GM19239 (cell line): Measurements from ENCODE around the gene PSMC5.
A peak's percentile ranks its signal among the peaks of the same experiment; 100 is the strongest.
"Not testable (repeated sequence)": the region's sequence is repeated elsewhere in the genome, so short reads cannot be mapped to it uniquely, and the experiment has no call there.

Source experiments
- DNase-seq: peaks from one replicate; pipeline ENCODE4 v3.0.0; 2011; ENCODE audit warnings: low spot score; ENCODE audit not compliant: insufficient read length
- FAIRE-seq: peaks from 2 replicates; lab custom pipeline; 2011; peaks lifted over from hg19 to GRCh38; lab: Jason Lieb, UNC

The PSMC5 gene

DNA sequence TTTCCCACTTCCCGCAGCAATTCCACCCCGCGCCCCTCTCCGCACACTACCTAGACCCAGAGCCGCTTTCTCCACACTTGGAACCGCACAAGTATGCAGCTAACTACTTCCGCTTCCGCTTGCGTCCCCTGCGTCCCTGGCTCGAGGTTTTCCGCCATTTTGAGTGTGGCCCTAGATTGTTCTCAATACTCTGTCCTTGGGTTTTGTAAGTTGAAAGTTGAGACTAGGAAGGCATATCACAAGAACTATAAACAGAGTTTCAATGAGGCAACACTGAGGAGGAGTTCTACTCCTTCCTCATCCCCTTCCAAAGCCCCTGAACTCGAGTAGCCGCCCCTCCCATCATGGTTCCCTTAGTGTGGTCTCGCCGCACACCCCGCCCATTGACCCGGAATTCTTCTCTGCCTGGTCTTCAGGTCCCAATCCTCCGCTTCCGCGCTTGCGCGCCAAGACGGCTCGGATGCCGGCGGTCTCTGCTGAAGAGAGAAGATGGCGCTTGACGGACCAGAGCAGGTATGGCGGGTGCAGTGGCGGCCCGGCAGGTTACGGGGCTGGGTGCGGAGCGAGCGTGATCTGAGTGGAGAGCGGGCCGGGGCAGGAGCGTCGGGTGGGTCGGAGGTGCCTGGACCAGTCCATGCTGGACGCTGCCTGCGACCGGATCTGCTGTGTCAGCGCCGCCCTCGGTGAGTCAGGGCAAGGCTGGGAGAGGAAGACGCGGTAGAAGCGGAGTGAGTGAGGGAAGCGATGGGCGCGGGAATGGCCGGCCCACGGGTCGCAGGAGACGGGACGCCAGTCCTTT, at the start of gene PSMC5, which contains the start of gene FTSJ3:
TSS of gene PSMC5 (plus strand) at position 430 of the 799 bp plus-strand sequence. CDS start at position 490, 60 bp downstream.
TSS of gene FTSJ3 (minus strand) at position 662 of the 799 bp plus-strand sequence. CDS start 761 bp downstream, outside the sequence.
- FAIRE-seq (peak; percentile 99), DNase-seq (peak; percentile 89)

DNA sequence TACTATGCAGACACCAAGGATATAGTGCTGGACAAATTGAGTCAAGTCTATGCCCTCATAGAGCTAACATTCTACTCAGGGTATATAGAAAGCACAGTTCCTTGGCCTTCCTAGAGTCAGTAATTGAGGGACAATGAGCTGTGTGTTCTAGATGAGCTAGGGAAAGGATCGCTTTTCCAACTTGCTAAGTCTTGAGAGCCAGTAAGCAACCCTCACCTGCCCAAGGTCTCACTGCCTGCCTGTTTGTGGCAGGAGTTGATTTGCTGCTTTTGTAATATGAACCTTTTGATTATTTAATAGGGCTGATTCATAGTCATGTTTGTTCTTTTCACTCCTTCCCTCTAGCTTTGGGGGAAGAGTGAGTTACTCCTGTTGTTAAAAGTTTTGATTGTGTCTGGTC, 46.7 kb upstream of the PSMC5 start:
- DNase-seq, result no peak
- FAIRE-seq, result no peak

DNA sequence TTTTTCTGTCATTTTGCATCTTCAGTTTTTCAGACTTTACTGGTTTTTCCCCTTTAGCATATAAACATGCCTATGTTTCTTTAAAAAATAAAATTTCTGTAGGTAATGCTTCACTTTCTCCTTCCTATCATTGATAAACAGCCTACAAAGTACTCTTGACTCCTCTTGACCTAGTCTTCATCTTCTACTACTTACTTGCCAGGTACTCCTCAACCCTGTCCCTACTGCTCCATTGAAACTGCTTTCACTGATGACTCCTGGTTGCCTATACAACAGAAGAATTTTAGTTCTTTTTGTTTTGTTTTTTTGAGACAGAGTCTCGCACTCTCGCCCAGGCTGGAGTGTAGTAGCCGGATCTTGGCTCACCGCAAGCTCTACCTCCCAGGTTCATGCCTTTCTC, 46.3 kb upstream of the PSMC5 start:
- DNase-seq (no peak), FAIRE-seq (no peak)

DNA sequence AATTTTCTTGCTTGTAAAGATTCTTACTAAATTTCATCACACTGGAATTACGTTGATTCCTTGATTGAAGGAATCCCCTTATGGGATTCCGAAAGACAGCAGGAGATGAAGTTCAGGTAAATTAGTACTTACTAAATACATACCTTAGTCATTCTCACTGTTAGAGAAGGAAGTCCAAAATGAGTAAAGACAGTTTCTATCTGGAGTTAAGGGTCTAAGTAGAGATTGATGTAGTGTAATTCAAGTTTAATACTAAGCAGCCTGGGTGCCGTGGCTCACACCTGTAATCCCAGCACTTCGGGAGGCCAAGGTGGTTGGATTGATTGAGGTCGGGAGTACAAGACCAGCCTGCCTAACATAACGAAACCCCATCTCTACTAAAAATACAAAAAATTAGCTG, 43.7 kb upstream of the PSMC5 start:
- DNase-seq (no peak), FAIRE-seq (no peak)

DNA sequence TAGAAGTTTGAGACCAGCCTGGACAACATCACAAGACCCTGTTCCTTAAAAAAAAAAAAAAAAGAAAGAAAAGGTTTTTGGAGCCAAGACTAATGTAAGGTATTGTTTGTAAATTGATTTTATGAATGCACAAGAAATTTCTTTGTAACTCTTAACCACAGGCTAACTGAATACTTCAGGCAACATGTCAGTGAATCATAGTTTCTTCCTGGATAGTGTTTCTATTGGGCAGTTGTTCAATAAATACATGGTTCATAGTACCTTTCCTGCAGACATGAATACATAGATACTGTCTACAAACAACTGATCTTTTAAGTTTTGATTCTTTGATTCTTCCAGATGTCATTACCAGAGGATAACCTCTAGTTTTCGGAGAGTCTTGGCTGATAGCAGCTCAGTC, 41.7 kb upstream of the PSMC5 start:
- DNase-seq, result no peak

DNA sequence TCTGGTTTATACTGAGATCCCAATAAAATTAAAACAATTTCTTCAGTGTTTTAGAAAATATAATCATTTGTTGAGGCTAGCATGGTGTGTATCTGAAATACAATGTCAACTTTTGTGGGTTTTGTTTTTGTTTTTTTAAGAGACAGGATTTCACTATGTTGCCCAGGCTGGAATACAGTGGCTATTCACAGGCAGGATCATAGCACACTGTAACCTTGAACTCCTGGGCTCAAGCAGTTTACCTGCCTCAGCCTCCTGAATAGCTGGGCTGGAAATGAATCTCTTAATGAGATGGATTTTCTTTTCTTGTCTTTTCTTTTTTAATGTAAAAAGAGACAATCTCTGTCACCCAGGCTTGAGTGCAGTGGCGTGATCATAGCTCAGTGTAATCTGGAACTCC, 41.1 kb upstream of the PSMC5 start:
- FAIRE-seq (no peak), DNase-seq (no peak)

More for the DNA sequence above, 41.7 kb upstream of the PSMC5 start:
- no peak for FAIRE-seq

DNA sequence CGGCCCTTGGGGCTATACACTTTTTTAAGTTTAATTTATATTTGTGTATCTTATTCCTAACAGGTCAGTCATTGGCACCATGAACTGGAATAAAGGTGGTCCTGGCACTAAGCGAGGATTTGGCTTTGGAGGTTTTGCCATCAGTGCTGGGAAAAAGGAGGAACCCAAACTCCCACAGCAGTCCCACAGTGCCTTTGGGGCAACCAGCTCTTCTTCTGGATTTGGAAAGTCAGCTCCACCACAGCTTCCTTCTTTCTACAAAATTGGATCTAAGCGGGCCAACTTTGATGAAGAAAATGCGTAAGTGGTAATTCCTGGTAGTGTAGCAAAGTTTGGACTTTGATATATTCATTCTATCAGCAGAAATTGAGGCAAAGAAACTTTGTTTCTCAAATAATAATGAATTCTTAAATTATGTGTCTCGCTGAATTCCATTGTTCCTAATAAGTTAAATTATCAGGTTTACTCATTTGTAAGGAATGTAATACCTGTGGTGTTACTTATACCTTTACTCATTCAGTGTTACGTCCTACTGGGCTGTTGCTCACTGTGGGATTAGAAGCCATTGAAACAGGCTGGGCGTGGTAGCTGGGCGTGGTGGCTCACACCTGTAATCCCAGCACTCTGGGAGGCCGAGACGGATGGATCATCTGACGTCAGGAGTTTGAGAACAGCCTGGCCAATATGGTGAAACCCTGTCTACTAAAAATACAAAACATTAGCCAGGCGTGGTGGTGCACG, 40.1 kb upstream of the PSMC5 start:
- no peak for FAIRE-seq

DNA sequence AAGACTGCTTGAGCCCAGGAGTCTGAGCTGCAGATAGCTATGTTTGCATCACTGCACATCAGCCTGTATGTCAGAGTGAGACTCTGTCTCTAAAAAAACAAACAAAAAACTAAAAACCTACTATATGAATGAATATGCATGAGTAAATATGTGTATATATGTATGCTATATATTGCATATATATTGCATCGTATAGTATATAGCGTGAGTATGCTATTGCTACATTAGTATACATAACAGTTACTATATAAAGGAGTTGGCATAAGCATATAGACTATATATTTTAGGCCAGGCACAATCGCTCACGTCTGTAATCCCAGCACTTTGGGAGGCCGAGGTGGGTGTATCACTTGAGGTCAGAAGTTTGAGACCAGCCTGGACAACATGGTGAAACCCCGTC, 37.2 kb upstream of the PSMC5 start:
- FAIRE-seq, result no peak

More for the DNA sequence above, 40.1 kb upstream of the PSMC5 start:
- DNase-seq, result no peak

DNA sequence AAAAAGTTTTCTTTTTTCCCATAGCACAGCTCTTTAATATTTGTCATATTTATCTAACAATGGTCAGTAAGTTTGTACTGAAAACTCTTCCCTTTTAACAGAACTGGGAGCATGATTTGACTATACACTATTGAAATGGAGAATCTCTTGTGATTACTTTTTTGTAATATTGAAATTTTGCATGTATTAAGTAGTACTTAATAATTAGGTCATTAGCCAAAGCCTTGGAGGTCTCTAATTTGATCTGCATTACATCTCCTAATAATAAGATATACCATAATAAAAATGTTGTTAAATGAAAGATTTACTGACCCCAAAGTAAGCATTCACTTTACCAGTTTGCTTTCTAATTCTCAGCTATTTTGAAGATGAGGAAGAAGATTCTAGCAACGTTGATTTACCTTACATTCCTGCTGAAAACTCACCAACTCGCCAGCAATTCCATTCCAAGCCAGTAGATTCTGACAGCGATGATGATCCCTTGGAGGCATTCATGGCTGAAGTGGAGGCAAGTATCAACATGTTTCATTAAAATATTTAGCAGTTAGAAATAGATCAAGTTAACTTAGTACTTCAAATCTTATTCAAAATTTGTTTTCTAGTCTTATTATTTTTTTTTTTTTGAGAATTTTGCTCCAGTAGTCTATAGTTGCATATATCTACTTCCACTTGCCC, 35.0 kb upstream of the PSMC5 start:
- FAIRE-seq (no peak), DNase-seq (no peak)

More for the DNA sequence above, 37.2 kb upstream of the PSMC5 start:
- DNase-seq, result no peak

DNA sequence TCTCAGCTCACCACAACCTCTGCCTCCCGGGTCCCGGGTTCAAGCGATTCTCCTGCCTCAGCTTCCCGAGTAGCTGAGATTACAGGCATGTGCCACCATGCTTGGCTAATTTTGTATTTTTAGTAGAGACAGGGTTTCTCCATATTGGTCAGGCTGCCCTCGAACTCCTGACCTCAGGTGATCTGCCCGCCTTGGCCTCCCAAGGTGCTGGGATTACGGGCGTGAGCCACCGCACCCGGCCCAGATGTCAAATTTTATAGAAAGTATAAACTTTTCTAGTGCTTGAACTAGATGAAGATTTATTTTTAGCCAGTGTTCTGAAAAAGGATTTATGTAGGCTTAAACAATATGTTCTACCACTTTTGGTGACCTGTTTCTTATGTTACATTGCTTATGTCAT, 30.9 kb upstream of the PSMC5 start:
- DNase-seq, FAIRE-seq: not testable (repeated sequence)

DNA sequence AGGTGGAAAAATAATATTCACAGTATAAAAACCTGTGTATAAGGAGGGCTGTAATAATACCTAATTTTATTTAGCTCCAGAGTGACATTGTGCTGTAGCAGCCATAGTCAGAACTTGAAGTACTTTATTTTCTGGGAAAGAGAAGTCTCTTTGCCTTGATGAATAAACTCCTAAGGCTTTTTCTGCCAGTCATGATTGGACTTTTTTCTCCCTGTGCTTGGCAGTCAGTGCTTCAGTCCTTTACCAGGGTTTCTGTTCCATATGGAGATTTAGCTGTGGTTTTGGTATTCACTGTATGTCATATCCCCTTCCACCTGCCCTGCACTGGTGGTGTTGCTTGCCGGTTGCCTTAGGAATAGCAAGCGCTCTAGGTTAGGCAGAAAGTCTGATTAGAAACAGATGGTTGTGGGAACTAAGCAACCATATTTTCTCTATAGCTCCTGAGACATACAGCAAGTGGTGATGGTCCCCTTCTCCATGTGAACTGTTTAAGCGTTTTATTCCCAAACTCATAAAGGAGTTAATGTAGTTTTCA, 28.6 kb upstream of the PSMC5 start:
- DNase-seq, result no peak
- FAIRE-seq, result no peak

DNA sequence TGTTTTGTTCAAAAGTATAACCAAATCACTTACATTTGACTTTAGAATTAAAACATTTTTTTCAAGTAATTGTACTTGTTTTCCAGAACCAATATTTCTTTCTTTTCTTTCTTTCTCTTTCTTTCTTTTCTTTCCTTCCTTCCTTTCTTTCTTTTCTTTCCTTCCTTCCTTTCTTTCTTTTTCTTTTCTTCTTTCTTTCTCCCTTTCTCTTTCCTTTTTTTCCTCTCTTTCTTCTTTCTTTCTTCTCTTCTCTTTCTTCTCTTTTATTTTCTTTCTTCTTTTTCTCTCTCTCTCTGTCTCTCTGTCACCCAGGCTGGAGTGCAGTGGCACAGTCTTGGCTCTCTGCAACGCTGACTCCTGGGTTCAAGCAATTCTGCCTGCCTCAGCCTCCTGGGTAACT, 26.4 kb upstream of the PSMC5 start:
- FAIRE-seq, result no peak
- no peak for DNase-seq

DNA sequence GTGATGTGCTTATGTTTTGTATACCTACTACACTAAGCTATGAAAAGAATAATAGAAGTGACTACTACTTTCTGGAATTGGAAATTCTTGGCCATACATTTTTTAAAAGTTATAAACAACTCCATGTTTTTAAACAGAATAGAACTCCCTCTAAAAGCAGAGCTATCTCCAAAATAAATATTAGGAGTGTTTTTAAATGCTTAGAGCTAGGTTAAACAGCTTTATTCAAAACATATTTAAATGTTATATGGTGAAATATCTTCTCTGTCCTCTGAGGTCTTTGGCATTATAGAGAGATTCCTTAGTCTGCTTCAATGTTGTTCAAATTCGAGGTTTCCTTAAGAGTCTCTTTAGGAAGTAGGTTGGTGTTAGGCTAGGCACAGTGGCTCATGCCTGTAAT, 22.9 kb upstream of the PSMC5 start:
- DNase-seq (no peak), FAIRE-seq (no peak)

DNA sequence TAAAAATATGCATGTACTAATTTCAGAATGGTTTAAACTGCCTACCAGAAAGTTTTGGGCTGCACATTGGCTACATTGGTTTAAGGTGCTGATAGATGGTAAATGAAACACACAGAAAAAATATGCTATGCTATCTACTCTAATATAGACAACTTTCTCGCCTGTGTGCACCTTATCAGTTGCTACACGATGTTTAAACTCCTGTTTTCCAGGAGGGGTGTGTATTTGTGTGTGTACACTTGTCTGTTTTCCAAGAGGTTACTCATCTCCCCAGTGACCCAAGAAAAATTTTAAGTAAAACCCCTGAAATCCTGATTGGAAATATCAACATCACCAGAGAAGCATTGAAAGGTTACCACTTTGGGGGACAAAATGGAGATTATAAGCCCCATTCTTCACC, 21.6 kb upstream of the PSMC5 start:
- DNase-seq (no peak), FAIRE-seq (no peak)

DNA sequence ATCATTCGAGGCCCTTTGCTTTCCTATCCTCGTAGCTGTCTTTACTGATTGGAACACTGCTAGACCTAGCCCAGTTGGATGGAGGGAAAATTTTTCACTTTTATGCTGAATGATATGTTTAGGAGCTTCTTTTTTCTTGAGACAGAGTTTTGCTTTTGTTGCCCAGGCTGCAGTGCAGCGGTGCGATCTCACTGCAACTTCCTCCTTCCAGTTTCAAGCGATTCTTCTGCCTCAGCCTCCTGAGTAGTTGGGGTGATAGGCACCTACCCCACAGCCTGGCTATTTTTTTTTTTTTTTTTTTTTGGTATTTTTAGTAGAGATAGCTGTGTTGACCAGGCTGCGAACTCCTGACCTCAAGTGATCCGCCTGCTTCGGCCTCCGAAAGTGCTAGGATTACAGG, 17.3 kb upstream of the PSMC5 start:
- no peak for DNase-seq
- no peak for FAIRE-seq

DNA sequence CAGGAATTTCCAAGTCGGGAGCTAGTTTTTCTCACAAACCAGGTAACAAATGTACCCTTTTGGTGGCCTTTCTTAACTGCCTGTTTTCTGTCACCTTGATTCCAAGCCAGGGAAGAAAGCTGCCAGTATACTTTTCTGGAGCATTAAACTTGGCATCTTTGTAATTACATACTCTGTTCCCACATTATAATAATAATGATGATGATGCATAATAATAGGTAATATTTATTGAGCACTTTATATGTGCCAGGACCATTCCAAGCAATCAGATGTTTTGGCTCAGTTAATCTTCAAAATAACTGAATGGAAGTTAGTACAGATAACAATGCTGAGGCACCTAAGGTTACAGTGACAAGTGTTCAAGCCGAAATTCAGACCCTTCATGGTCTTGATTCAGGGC, 11.1 kb upstream of the PSMC5 start:
- FAIRE-seq, result no peak
- no peak for DNase-seq

DNA sequence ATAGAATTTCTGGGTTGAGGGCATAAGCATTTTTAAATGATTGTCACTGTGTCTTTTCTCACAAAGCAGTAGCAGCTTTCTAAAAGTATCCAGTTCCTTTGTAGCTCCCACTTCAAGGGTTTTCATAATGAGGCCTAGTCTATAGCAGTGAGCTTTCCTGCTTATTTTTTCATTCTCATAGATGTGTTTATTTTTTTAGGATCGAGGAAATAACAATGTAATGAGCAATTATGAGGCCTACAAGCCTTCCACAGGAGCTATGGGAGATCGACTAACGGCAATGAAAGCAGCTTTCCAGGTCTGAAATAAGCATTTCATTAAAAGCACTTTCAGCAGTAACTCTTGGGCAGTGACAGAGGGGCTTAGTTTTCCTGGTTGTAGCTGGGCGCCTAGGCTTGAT, 10.6 kb upstream of the PSMC5 start:
- DNase-seq, result no peak

DNA sequence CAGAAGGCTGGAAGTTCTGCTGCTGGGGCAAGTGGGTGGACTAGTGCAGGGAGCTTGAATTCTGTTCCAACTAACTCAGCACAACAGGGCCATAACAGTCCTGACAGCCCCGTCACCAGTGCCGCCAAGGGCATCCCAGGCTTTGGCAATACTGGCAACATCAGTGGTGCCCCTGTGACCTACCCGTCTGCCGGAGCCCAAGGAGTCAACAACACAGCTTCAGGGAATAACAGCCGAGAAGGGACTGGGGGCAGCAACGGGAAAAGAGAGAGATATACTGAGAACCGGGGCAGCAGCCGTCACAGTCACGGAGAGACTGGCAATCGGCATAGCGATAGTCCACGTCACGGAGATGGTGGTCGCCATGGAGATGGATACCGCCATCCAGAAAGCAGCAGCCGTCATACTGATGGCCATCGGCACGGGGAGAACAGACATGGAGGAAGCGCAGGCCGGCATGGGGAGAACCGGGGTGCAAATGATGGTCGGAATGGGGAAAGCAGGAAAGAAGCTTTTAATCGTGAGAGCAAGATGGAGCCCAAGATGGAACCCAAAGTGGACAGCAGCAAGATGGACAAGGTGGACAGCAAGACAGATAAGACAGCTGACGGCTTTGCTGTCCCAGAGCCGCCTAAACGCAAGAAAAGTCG, 9.4 kb upstream of the PSMC5 start:
- DNase-seq (no peak), FAIRE-seq (no peak)

More for the DNA sequence above, 10.6 kb upstream of the PSMC5 start:
- no peak for FAIRE-seq

DNA sequence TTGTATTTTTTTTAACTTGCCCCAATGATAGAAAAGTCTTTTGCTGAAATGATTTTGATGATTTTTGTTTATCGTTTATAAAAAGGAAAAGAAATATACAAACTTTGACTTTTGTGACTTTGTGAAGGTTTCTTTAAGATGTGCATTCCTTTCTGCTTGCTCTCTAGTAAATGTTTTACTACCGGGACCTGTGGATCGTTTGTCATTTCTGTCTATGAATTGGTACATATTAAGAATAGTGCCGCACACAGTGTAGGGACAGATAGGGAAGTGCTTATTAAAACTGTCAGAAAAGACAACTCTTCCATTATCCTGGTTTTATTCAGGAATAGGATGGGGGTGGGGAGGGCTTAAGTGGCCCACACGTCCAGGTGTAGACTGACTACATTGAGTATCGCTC, 8.1 kb upstream of the PSMC5 start:
- FAIRE-seq (no peak), DNase-seq (no peak)
